Tibial nerve (tissue), 4 donors: ENCODE results near the gene LRRC8A.

Experiments
- CTCF ChIP-seq, 5 experiments: fragments of 200-600 bp in 3 of 5; fragments of 450-650 bp in 2 of 5; sonication (generic) in 3 of 5; IDR thresholded peaks; one replicate each; pipeline ENCODE4 v1.5.1; 2016 to 2019; ENCODE audit warnings: antibody characterized with exemption in 5 of 5, mild to moderate bottlenecking in 3 of 5, moderate library complexity in 2 of 5
- EP300 ChIP-seq, 2 donors: sonication (generic); formaldehyde crosslinking; IDR thresholded peaks; one replicate each; pipeline ENCODE4 v1.6.1; 2017; ENCODE audit warnings: antibody characterized with exemption in 2 of 2, mild to moderate bottlenecking in 1 of 2
- POLR2A ChIP-seq, 2 donors: fragments of 450-650 bp; IDR thresholded peaks; one replicate each; pipeline ENCODE4 v1.6.1; 2017; ENCODE audit warnings: antibody characterized with exemption in 2 of 2, mild to moderate bottlenecking in 2 of 2, moderate library complexity in 2 of 2

GRCh38 chr9:128846680-128847030 lies 35.3 kb upstream of the LRRC8A start:
- TF ChIP-seq CTCF (IDR thresholded peaks at IDR 0.05) (no peak), POLR2A (IDR thresholded peaks at IDR 0.05) (no peak), EP300 (IDR thresholded peaks at IDR 0.05) (no peak)
